Measurements from ENCODE around the gene P2RX1.

The P2RX1 gene

GRCh38 chr17:3910420-3911270, 5.6 kb downstream of the P2RX1 start:
- Histone ChIP-seq H3K36me3 (ENCODE audit: insufficient read depth, low read length) (no peaks in the 10 kb centered on the region), H3K9ac (ENCODE audit: low read depth, low read length) (no peak overlapping the region), H3K27me3 (ENCODE audit: control insufficient read depth, insufficient read depth, low read length) (peaks cover 8% of the 10 kb centered on the region), H3K4me1 (ENCODE audit: control insufficient read depth, insufficient read depth, low read length) (no peaks in the 10 kb centered on the region), H3K4me2 (ENCODE audit: low read length) (no peak overlapping the region), H3K4me3 (ENCODE audit: low read length) (no peak overlapping the region), H3K9me3 (replicated peaks; ENCODE audit: low read length) (no peaks in the 10 kb centered on the region)

GRCh38 chr17:3909257-3909656, 7.0 kb downstream of the P2RX1 start:
- H3K4me2 ChIP-seq (ENCODE audit: low read length): no peak overlapping the region
- no peaks in the 10 kb centered on the region for H3K36me3 ChIP-seq (ENCODE audit: insufficient read depth, low read length)
- no peak overlapping the region for H3K9ac ChIP-seq (ENCODE audit: low read depth, low read length)
- peaks cover 8% of the 10 kb centered on the region for H3K27me3 ChIP-seq (ENCODE audit: control insufficient read depth, insufficient read depth, low read length)
- H3K4me1 ChIP-seq (ENCODE audit: control insufficient read depth, insufficient read depth, low read length): no peaks in the 10 kb centered on the region
- no peaks in the 10 kb centered on the region for H3K9me3 ChIP-seq (replicated peaks; ENCODE audit: low read length)
- H3K4me3 ChIP-seq (ENCODE audit: low read length): no peak overlapping the region

DNA sequence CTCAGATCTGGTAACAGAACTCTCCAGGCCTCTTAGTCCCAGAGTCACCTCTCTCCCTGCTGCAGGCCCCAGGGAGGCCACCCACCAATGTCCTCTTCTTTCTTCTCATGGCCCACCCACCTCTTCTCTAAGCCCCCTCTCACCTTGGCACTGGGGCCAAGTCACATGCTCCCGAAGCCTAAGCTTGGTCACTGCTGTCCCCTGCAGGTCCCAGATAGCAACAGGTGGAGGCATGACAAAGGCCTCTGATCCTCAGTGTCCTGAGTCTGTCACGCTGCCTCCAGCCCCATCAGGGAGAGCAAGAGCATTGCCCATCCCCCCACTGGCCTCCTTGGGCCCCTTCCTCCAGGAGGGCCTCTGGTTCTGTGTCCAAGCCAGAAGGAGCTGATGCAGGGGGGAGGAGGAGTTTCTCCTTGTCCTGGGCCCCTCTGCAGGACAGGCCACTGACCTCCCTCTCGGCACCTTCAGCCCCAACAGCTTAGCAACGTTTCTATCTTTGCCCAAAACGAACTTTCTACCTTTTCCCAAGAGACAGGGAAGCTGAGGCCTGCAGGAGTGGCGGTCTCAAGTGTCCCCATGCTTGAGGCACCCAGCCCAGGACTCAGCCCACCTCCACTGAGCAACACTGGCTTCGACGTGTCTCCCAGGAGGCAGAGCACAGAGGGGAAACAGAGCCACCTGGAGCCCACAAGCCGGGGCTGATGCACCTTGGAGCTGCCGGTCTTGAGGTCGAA, 8.6 kb downstream of the P2RX1 start:
- no peak overlapping the region for H3K4me3 ChIP-seq (ENCODE audit: low read length)
- no peaks in the 10 kb centered on the region for H3K4me1 ChIP-seq (ENCODE audit: control insufficient read depth, insufficient read depth, low read length)
- H3K36me3 ChIP-seq (ENCODE audit: insufficient read depth, low read length): no peaks in the 10 kb centered on the region
- no peak overlapping the region for H3K4me2 ChIP-seq (ENCODE audit: low read length)
- H3K9ac ChIP-seq (ENCODE audit: low read depth, low read length): no peak overlapping the region
- no peaks in the 10 kb centered on the region for H3K9me3 ChIP-seq (replicated peaks; ENCODE audit: low read length)
- peaks cover 16% of the 10 kb centered on the region for H3K27me3 ChIP-seq (ENCODE audit: control insufficient read depth, insufficient read depth, low read length)

DNA sequence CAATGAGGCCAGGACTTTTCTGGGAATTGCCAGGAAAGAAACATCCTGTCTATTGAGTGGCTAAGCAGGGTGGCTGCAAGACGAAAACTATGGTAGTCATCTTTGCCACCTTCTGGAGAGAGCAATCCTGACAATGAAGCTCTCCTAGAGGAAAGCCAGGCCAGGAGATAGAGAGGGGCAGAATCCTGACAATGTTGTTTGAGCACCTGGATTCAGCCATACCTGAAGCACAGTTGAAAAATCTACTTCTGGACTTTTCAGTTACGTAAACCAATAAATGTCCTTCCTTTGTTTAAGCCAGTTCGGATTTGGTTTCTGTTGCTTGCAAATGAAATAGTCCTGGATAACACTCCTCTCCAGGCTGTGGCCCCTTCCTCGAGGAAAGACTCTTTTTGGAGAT, 9.4 kb downstream of the P2RX1 start:
- Histone ChIP-seq H3K4me3 (ENCODE audit: low read length) (no peak overlapping the region), H3K9me3 (replicated peaks; ENCODE audit: low read length) (no peaks in the 10 kb centered on the region), H3K27me3 (ENCODE audit: control insufficient read depth, insufficient read depth, low read length) (peaks cover 14% of the 10 kb centered on the region), H3K4me1 (ENCODE audit: control insufficient read depth, insufficient read depth, low read length) (no peaks in the 10 kb centered on the region), H3K36me3 (ENCODE audit: insufficient read depth, low read length) (no peaks in the 10 kb centered on the region), H3K9ac (ENCODE audit: low read depth, low read length) (no peak overlapping the region), H3K4me2 (ENCODE audit: low read length) (no peak overlapping the region)

- peaks cover 25% of the 10 kb centered on the region for H3K27me3 ChIP-seq (ENCODE audit: control insufficient read depth, insufficient read depth, low read length)
- H3K9me3 ChIP-seq (replicated peaks; ENCODE audit: low read length): no peaks in the 10 kb centered on the region
- no peak overlapping the region for H3K4me2 ChIP-seq (ENCODE audit: low read length)
- no peaks in the 10 kb centered on the region for H3K36me3 ChIP-seq (ENCODE audit: insufficient read depth, low read length)
- no peak overlapping the region for H3K4me3 ChIP-seq (ENCODE audit: low read length)
- no peak overlapping the region for H3K9ac ChIP-seq (ENCODE audit: low read depth, low read length)
- H3K4me1 ChIP-seq (ENCODE audit: control insufficient read depth, insufficient read depth, low read length): no peaks in the 10 kb centered on the region
These were observed 11.2 kb downstream of the P2RX1 start for GRCh38 chr17:3905017-3905520.

DNA sequence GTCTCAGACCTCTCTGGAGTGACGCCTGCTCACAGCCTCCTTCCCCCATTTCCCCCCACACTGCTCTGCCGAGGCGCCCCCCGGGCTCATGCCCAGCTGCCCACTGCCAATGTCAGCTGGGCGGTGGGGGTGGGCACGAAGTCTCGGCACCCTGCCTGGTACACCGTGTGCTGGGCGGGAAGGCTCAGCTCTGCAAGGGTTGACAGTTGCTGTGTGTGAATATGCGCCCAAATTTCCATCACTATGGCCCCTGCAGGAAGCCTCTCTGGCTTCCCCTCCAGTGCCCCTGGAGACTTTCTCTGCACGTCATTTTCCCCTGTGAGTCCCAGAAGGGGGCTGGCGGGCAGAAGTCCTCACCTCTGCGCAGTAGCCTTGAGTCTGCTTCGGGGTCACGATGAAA, 11.8 kb downstream of the P2RX1 start:
- H3K4me1 ChIP-seq (ENCODE audit: control insufficient read depth, insufficient read depth, low read length): no peaks in the 10 kb centered on the region
- no peak overlapping the region for H3K4me3 ChIP-seq (ENCODE audit: low read length)
- no peaks in the 10 kb centered on the region for H3K36me3 ChIP-seq (ENCODE audit: insufficient read depth, low read length)
- H3K9me3 ChIP-seq (replicated peaks; ENCODE audit: low read length): no peaks in the 10 kb centered on the region
- peaks cover 25% of the 10 kb centered on the region for H3K27me3 ChIP-seq (ENCODE audit: control insufficient read depth, insufficient read depth, low read length)
- no peak overlapping the region for H3K9ac ChIP-seq (ENCODE audit: low read depth, low read length)
- no peak overlapping the region for H3K4me2 ChIP-seq (ENCODE audit: low read length)

DNA sequence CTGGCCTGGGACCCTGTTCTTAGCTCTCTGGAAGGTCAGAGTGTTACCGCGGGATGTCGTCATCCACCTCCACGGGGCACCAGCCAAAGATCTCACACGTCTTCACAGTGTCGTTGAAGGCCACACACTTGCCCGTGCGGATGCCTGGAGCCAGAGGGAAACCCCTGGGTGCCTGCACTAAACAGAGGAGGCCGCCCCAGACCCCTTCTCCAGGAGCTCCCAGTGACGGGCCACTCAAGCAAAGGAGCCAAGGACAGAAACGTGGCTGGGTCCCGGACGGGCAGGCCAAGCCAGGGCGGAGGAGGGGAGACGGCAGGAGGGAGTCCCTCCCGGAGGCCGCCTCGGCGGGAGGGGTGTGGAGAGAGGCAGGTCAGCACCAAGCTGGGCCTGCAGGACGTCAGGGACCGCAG, 12.4 kb downstream of the P2RX1 start:
- no peak overlapping the region for H3K9ac ChIP-seq (ENCODE audit: low read depth, low read length)
- H3K27me3 ChIP-seq (ENCODE audit: control insufficient read depth, insufficient read depth, low read length): peaks cover 25% of the 10 kb centered on the region
- no peaks in the 10 kb centered on the region for H3K4me1 ChIP-seq (ENCODE audit: control insufficient read depth, insufficient read depth, low read length)
- no peaks in the 10 kb centered on the region for H3K9me3 ChIP-seq (replicated peaks; ENCODE audit: low read length)
- no peak overlapping the region for H3K4me3 ChIP-seq (ENCODE audit: low read length)
- no peaks in the 10 kb centered on the region for H3K36me3 ChIP-seq (ENCODE audit: insufficient read depth, low read length)
- H3K4me2 ChIP-seq (ENCODE audit: low read length): no peak overlapping the region

- no peaks in the 10 kb centered on the region for H3K36me3 ChIP-seq (ENCODE audit: insufficient read depth, low read length)
These were observed 13.0 kb downstream of the P2RX1 start for GRCh38 chr17:3903051-3903825.

DNA sequence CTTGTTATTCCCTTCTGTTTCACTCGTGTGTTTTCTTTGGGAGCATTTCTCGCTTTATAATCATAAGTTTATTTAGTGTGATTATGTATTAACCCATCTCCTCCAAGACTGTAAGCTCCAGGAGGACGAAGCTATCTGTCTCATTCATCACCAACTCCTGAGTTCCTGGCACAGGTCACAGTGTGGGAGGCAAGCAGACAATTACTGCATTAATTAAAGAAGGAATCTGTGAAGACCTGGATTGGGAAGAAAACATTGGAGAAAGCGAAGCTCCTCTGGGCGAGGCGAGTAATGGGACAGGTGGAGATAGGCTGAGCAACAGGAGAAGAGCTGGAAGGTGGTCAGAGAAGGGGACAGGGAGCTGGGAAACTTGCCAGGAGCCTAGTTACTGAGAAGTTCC, 15.6 kb downstream of the P2RX1 start:
- no peaks in the 10 kb centered on the region for H3K4me1 ChIP-seq (ENCODE audit: control insufficient read depth, insufficient read depth, low read length)
- H3K36me3 ChIP-seq (ENCODE audit: insufficient read depth, low read length): no peaks in the 10 kb centered on the region
- no peaks in the 10 kb centered on the region for H3K9me3 ChIP-seq (replicated peaks; ENCODE audit: low read length)
- H3K9ac ChIP-seq (ENCODE audit: low read depth, low read length): no peak overlapping the region
- H3K27me3 ChIP-seq (ENCODE audit: control insufficient read depth, insufficient read depth, low read length): peaks cover 20% of the 10 kb centered on the region
- H3K4me3 ChIP-seq (ENCODE audit: low read length): no peak overlapping the region
- no peak overlapping the region for H3K4me2 ChIP-seq (ENCODE audit: low read length)

More at GRCh38 chr17:3903051-3903825, 13.0 kb downstream of the P2RX1 start:
- Histone ChIP-seq H3K9ac (ENCODE audit: low read depth, low read length) (no peak overlapping the region), H3K27me3 (ENCODE audit: control insufficient read depth, insufficient read depth, low read length) (peaks cover 25% of the 10 kb centered on the region), H3K4me1 (ENCODE audit: control insufficient read depth, insufficient read depth, low read length) (no peaks in the 10 kb centered on the region), H3K9me3 (replicated peaks; ENCODE audit: low read length) (no peaks in the 10 kb centered on the region), H3K4me3 (ENCODE audit: low read length) (no peak overlapping the region), H3K4me2 (ENCODE audit: low read length) (no peak overlapping the region)

GRCh38 chr17:3897731-3898130, 18.5 kb downstream of the P2RX1 start:
- Histone ChIP-seq H3K4me2 (ENCODE audit: low read length) (no peak overlapping the region), H3K27me3 (ENCODE audit: control insufficient read depth, insufficient read depth, low read length) (peaks cover 11% of the 10 kb centered on the region), H3K36me3 (ENCODE audit: insufficient read depth, low read length) (no peaks in the 10 kb centered on the region), H3K9ac (ENCODE audit: low read depth, low read length) (no peak overlapping the region), H3K9me3 (replicated peaks; ENCODE audit: low read length) (no peaks in the 10 kb centered on the region), H3K4me3 (ENCODE audit: low read length) (no peak overlapping the region), H3K4me1 (ENCODE audit: control insufficient read depth, insufficient read depth, low read length) (peaks cover 19% of the 10 kb centered on the region)

DNA sequence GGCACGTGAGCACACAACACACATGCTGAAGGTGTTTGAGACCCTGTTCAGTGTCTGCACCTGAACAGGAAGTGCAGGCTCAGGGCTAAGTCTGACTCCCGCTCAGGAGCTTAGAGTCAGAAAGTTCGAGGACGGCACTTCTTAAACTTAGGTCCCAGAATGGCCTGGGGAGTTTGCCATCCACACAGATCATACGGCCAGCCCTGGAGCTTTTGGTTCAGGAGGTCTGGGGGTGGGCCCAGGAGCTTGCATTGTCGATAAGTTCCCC, 19.4 kb downstream of the P2RX1 start:
- H3K4me1 ChIP-seq (ENCODE audit: control insufficient read depth, insufficient read depth, low read length): peaks cover 22% of the 10 kb centered on the region
- no peaks in the 10 kb centered on the region for H3K9me3 ChIP-seq (replicated peaks; ENCODE audit: low read length)
- H3K4me3 ChIP-seq (ENCODE audit: low read length): no peak overlapping the region
- no peak overlapping the region for H3K9ac ChIP-seq (ENCODE audit: low read depth, low read length)
- H3K4me2 ChIP-seq (ENCODE audit: low read length): no peak overlapping the region
- peaks cover 10% of the 10 kb centered on the region for H3K27me3 ChIP-seq (ENCODE audit: control insufficient read depth, insufficient read depth, low read length)
- no peaks in the 10 kb centered on the region for H3K36me3 ChIP-seq (ENCODE audit: insufficient read depth, low read length)

Data from skeletal muscle satellite cell (primary cell).